ENCODE measurements around the gene DOK7. TPM values are rescaled to one million over a fixed set of nuclear protein-coding genes. Genes with fewer than 3 reads are reported as not detected.

DOK7 gene
- total RNA-seq, 4 donors from 2014 or later: 1.7 to 11.2 (median 2.6) TPM

DNA sequence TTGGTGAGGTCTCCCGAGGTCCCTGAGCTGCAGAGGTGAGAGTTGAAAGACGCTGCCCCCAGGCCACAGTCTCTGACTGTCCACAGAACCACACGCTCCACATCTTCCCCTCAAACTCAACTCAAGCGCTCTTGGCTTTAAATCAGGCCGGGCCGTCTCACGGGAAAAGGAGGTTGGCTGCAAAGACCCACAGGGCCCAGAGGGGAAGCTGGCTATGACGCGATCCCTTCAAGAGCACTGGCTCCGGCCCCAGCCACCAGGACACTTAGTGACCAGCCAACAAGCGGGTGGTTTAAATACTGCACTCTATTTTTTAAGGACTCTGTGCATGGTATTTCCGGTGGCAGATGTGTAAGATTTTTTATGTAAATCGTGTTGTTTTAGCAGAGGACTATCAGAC lies 49.2 kb downstream of the DOK7 start:
- no peak for DNase-seq (ENCODE audit: low spot score in 2 of 2)
- 95% methylated on average over 10 of the region's 13 CpGs for WGBS
- H3K4me1 ChIP-seq: no peaks in the 10 kb centered on the region
- peaks cover 96% of the 10 kb centered on the region for H3K36me3 ChIP-seq
- TF ChIP-seq EP300 (IDR thresholded peaks at IDR 0.05) (no peak), POLR2AphosphoS5 (IDR thresholded peaks at IDR 0.05) (no peak), POLR2A (IDR thresholded peaks at IDR 0.05) (no peak)
- TF ChIP-seq, protein P1, sequence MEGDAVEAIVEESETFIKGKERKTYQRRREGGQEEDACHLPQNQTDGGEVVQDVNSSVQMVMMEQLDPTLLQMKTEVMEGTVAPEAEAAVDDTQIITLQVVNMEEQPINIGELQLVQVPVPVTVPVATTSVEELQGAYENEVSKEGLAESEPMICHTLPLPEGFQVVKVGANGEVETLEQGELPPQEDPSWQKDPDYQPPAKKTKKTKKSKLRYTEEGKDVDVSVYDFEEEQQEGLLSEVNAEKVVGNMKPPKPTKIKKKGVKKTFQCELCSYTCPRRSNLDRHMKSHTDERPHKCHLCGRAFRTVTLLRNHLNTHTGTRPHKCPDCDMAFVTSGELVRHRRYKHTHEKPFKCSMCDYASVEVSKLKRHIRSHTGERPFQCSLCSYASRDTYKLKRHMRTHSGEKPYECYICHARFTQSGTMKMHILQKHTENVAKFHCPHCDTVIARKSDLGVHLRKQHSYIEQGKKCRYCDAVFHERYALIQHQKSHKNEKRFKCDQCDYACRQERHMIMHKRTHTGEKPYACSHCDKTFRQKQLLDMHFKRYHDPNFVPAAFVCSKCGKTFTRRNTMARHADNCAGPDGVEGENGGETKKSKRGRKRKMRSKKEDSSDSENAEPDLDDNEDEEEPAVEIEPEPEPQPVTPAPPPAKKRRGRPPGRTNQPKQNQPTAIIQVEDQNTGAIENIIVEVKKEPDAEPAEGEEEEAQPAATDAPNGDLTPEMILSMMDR (IDR thresholded peaks at IDR 0.05): no peak
- no peaks in the 10 kb centered on the region for H3K9me3 ChIP-seq
- H3K27ac ChIP-seq: no peak overlapping the region
- H3K4me3 ChIP-seq: no peak overlapping the region
- H3K27me3 ChIP-seq: no peaks in the 10 kb centered on the region

DNA sequence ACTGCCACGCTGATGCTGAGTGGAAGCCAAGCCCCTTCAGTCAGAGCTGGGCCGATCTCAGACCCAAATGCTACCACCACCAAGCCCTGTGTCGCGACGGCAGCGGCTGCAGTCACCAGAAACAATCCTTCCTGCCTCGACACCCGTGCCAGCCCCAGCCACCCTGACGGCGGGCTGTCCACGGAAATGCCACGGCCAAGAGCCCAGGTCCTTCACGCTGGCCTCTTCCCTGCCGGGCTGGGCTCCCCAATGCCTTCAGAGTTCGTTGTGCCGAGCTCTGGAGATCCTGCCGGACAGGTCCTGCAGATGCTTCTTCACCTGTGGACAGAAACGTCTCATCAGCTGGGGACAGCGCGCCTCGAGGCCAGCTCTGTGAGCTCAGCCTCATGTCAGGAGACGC lies 49.6 kb downstream of the DOK7 start:
- TF ChIP-seq, protein P1 (IDR thresholded peaks at IDR 0.05): no peak
- TF ChIP-seq POLR2AphosphoS5 (IDR thresholded peaks at IDR 0.05) (no peak), EP300 (IDR thresholded peaks at IDR 0.05) (no peak), POLR2A (IDR thresholded peaks at IDR 0.05) (no peak)
- H3K4me1 ChIP-seq: no peaks in the 10 kb centered on the region
- no peaks in the 10 kb centered on the region for H3K27me3 ChIP-seq
- no peak overlapping the region for H3K4me3 ChIP-seq
- H3K36me3 ChIP-seq: peaks cover 96% of the 10 kb centered on the region
- DNase-seq (ENCODE audit: low spot score in 2 of 2): no peak
- H3K27ac ChIP-seq: no peak overlapping the region
- no peaks in the 10 kb centered on the region for H3K9me3 ChIP-seq
- WGBS: 91% methylated on average over 16 of the region's 22 CpGs

DNA sequence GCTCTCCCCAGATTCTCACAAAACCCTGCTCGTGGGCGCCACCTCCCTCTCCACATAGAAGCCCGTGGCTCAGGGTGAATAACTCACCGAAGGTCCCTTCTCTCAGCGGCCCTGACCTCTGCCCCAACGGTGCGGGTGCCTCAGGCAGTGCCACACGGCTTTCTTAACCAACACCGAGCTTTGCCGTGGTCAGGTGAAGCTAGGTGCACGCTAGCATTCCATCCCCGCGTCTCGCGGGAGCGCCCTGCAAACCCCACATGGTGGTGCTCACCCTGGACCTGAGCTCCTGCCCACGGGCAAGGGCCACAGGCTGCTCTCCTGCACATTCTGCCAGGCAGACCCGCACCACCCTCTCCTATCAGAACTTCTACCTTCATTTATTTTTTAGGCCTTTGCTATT lies 50.7 kb downstream of the DOK7 start:
- WGBS: 94% methylated on average over 17 of the region's 18 CpGs
- H3K4me1 ChIP-seq: no peaks in the 10 kb centered on the region
- no peak overlapping the region for H3K27ac ChIP-seq
- no peaks in the 10 kb centered on the region for H3K27me3 ChIP-seq
- no peak for DNase-seq (ENCODE audit: low spot score in 2 of 2)
- peaks cover 96% of the 10 kb centered on the region for H3K36me3 ChIP-seq
- H3K4me3 ChIP-seq: no peak overlapping the region
- H3K9me3 ChIP-seq: no peaks in the 10 kb centered on the region
- TF ChIP-seq, protein P1 (IDR thresholded peaks at IDR 0.05): no peak
- TF ChIP-seq POLR2AphosphoS5 (IDR thresholded peaks at IDR 0.05) (no peak), POLR2A (IDR thresholded peaks at IDR 0.05) (no peak), EP300 (IDR thresholded peaks at IDR 0.05) (no peak)

DNA sequence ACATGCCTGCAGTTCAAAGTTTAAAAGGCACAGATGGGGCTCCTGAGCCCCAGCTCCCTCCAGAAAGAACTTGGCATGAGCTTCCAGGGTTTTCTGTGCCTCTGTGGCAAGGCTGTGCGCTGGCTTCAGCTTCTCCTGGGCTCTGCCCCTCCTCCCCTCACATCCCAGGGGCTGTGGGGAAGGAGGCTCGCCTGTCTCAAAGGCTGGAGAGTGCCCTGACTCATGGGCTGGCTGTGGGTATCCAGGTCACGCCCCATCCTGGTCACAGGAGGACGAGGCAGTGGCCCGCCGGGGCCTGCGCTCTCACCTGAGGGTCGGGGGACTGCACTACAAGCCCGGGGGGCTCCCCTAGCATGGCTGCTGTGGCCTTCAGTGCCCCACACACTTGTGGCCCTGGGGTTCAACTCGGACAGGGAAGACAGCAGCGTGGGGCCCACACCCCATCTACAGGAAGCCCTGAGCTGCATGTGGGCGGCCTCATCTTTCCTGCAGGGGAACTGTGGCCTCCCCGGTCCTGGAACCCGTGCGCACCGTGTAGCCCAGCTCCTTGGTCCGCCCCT lies 51.2 kb downstream of the DOK7 start:
- WGBS: 94% methylated on average over 16 of the region's 17 CpGs
- no peak for DNase-seq (ENCODE audit: low spot score in 2 of 2)
- TF ChIP-seq EP300 (IDR thresholded peaks at IDR 0.05): no peak
- TF ChIP-seq, protein P1 (IDR thresholded peaks at IDR 0.05): no peak
- TF ChIP-seq POLR2A (IDR thresholded peaks at IDR 0.05): no peak
- no peak for TF ChIP-seq POLR2AphosphoS5 (IDR thresholded peaks at IDR 0.05)
- H3K4me1 ChIP-seq: no peaks in the 10 kb centered on the region
- H3K9me3 ChIP-seq: no peaks in the 10 kb centered on the region
- H3K36me3 ChIP-seq: peaks cover 98% of the 10 kb centered on the region
- H3K27me3 ChIP-seq: no peaks in the 10 kb centered on the region
- no peak overlapping the region for H3K4me3 ChIP-seq
- no peak overlapping the region for H3K27ac ChIP-seq

DNA sequence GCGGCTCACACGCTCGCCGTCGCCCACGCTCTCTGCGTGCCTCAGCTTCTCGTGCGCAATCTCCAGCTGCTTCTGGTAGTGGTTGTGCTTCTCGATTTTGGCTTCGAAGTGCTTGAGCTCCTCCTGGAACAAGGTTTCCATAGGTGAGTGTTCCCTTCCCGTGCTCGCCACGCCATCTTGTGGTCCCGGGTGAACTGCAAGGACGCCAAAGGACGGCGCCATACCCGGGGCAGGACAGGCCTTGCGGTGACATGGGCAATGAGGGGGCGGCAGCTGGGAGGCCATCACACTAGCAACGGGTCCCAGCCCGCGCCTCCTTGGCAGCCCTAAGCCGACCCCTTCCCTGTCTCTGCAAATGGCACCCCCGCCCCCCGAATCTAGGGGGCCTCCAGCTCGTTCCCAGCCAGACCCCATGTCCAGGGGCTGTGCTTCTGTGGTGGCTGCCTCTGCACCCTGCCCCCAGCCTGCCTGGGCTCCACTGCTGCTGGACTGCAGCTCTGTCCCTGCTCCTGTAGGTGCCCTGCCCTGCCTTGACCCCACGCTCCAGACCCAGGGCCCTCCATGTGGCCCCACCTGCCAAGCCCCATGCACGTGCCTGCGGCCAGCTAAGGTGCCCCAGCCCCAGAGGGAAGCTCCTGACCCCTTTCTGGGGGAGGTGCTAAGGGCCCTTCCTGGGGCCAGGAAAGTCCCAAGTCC lies 51.8 kb downstream of the DOK7 start:
- Histone ChIP-seq H3K27me3 (no peaks in the 10 kb centered on the region), H3K9me3 (no peaks in the 10 kb centered on the region), H3K36me3 (peaks cover 98% of the 10 kb centered on the region), H3K4me1 (no peaks in the 10 kb centered on the region), H3K4me3 (no peak overlapping the region), H3K27ac (no peak overlapping the region)
- no peak for DNase-seq (ENCODE audit: low spot score in 2 of 2)
- TF ChIP-seq EP300 (IDR thresholded peaks at IDR 0.05) (no peak), POLR2AphosphoS5 (IDR thresholded peaks at IDR 0.05) (no peak), POLR2A (IDR thresholded peaks at IDR 0.05) (no peak)
- TF ChIP-seq, protein P1 (IDR thresholded peaks at IDR 0.05): no peak
- WGBS: 89% methylated on average over 29 of the region's 31 CpGs
